AG09319 (cell line): Measurements from ENCODE around the gene EARS2.

Experiments used
- DNase-seq: peaks from one replicate; pipeline ENCODE4 v3.0.0-alpha.2; 2010; ENCODE audit warnings: low read depth; ENCODE audit errors: extremely low read depth
- CTCF ChIP-seq: IDR thresholded peaks from 2 replicates; pipeline ENCODE4 v1.5.1; 2011; ENCODE audit warnings: low read depth, mild to moderate bottlenecking, inconsistent platforms, low read length, moderate library complexity

The EARS2 gene

GRCh38 chr16:23566724-23567123 lies 9.6 kb upstream of the EARS2 start:
- TF ChIP-seq CTCF, result no peak

GRCh38 chr16:23564575-23565363 lies 7.6 kb upstream of the EARS2 start:
- DNase-seq, result no peak
- TF ChIP-seq CTCF, result no peak

More at GRCh38 chr16:23566724-23567123, 9.6 kb upstream of the EARS2 start:
- no peak for DNase-seq

GRCh38 chr16:23563186-23563585 lies 6.0 kb upstream of the EARS2 start:
- no peak for TF ChIP-seq CTCF
- DNase-seq, result no peak

- no peak for DNase-seq
- TF ChIP-seq CTCF, result no peak
These were observed 5.4 kb upstream of the EARS2 start for GRCh38 chr16:23562505-23562904.

- no peak for TF ChIP-seq CTCF
- no peak for DNase-seq
These were observed 4.4 kb upstream of the EARS2 start for GRCh38 chr16:23561586-23561985.

GRCh38 chr16:23557779-23558702 lies 891 bp upstream of the EARS2 start:
- TF ChIP-seq CTCF, result no peak
- DNase-seq, result no peak

GRCh38 chr16:23554536-23554935 lies 2.6 kb downstream of the EARS2 start:
- no peak for TF ChIP-seq CTCF
- DNase-seq, result no peak
